PC-3 (cell line): ENCODE data around the gene KIF13A.

Source experiments
- EZH2 ChIP-seq: fragments of 300-600 bp; sonication (generic); IDR thresholded peaks from one replicate; pipeline ENCODE4 v1.6.1; 2017; ENCODE audit warnings: antibody characterized with exemption, mild to moderate bottlenecking, low read length; ENCODE audit not compliant: unreplicated experiment
- EZH2phosphoT487 ChIP-seq: fragments of 300-600 bp; sonication (generic); IDR thresholded peaks from 2 replicates; pipeline ENCODE4 v1.6.1; 2018; ENCODE audit warnings: mild to moderate bottlenecking, antibody characterized with exemption, low read length, borderline replicate concordance
- TF ChIP-seq, protein P1 (sequence below): fragments of 300-600 bp; sonication (generic); conservative IDR thresholded peaks from 2 replicates; pipeline ENCODE4 v1.5.1; 2017; ENCODE audit warnings: antibody characterized with exemption, low read depth, mild to moderate bottlenecking, low read length

GRCh38 chr6:17987447-17987696 lies at the start of gene KIF13A:
- TF ChIP-seq EZH2 (no peak), EZH2phosphoT487 (no peak)
- TF ChIP-seq, protein P1, sequence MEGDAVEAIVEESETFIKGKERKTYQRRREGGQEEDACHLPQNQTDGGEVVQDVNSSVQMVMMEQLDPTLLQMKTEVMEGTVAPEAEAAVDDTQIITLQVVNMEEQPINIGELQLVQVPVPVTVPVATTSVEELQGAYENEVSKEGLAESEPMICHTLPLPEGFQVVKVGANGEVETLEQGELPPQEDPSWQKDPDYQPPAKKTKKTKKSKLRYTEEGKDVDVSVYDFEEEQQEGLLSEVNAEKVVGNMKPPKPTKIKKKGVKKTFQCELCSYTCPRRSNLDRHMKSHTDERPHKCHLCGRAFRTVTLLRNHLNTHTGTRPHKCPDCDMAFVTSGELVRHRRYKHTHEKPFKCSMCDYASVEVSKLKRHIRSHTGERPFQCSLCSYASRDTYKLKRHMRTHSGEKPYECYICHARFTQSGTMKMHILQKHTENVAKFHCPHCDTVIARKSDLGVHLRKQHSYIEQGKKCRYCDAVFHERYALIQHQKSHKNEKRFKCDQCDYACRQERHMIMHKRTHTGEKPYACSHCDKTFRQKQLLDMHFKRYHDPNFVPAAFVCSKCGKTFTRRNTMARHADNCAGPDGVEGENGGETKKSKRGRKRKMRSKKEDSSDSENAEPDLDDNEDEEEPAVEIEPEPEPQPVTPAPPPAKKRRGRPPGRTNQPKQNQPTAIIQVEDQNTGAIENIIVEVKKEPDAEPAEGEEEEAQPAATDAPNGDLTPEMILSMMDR: no peak
